ENCODE results near the gene ZNF793. TPM values are rescaled to one million over a fixed set of nuclear protein-coding genes. Genes with fewer than 3 reads are reported as not detected.

ZNF793 gene
- polyA plus RNA-seq (2013, experiment 1 of 2), result 3.0 TPM
- polyA plus RNA-seq (2013, experiment 2 of 2), result 3.0 TPM

- peak within 1 kb of the TSS; percentile 88 for H3K27ac ChIP-seq (ENCODE audit: low read depth, low read length, severe bottlenecking)
- peaks cover 5% of the 10 kb centered on the region for H3K36me3 ChIP-seq (ENCODE audit: control insufficient read depth, insufficient read depth, low read length)
- H3K4me3 ChIP-seq (ENCODE audit: extremely low read depth, insufficient read depth, low read length, poor library complexity, severe bottlenecking), result peak within 1 kb of the TSS; percentile 64
- no peaks in the 10 kb centered on the region for H3K4me1 ChIP-seq (ENCODE audit: control insufficient read depth, insufficient read depth, low read length, poor library complexity, severe bottlenecking)
- H3K9me3 ChIP-seq (ENCODE audit: control insufficient read depth, low read length), result peaks cover 34% of the 10 kb centered on the region
- 15% methylated on average over 35 to 39 of the region's 40 CpGs for WGBS, 2 experiments (ENCODE audit: insufficient coverage in 2 of 2)
Observed at GRCh38 chr19:37506387-37507166, at the start of gene ZNF793. Gene ZNF793 (plus strand): TSS chr19:37506939. CDS start chr19:37523440, 16,501 bp downstream.

- peak overlapping the region; percentile 78 for H3K4me3 ChIP-seq (ENCODE audit: extremely low read depth, insufficient read depth, low read length, poor library complexity, severe bottlenecking)
- H3K27ac ChIP-seq (ENCODE audit: low read depth, low read length, severe bottlenecking), result peak overlapping the region; percentile 76
- no peaks in the 10 kb centered on the region for H3K4me1 ChIP-seq (ENCODE audit: control insufficient read depth, insufficient read depth, low read length, poor library complexity, severe bottlenecking)
- 52 to 59% methylated on average over 16 to 19 of the region's 25 CpGs for WGBS, 2 experiments (ENCODE audit: insufficient coverage in 2 of 2)
- H3K36me3 ChIP-seq (ENCODE audit: control insufficient read depth, insufficient read depth, low read length), result peaks cover 46% of the 10 kb centered on the region
- peaks cover 27% of the 10 kb centered on the region for H3K9me3 ChIP-seq (ENCODE audit: control insufficient read depth, low read length)
Observed at GRCh38 chr19:37466277-37466797, 40.4 kb upstream of the ZNF793 start.

- peak within 1 kb of the TSS; percentile 76 for H3K27ac ChIP-seq (ENCODE audit: low read depth, low read length, severe bottlenecking)
- peak within 1 kb of the TSS; percentile 78 for H3K4me3 ChIP-seq (ENCODE audit: extremely low read depth, insufficient read depth, low read length, poor library complexity, severe bottlenecking)
- H3K9me3 ChIP-seq (ENCODE audit: control insufficient read depth, low read length), result peaks cover 33% of the 10 kb centered on the region
- WGBS, 2 experiments (ENCODE audit: insufficient coverage in 2 of 2), result 2% methylated on average over 48 to 61 of the region's 62 CpGs
- no peaks in the 10 kb centered on the region for H3K4me1 ChIP-seq (ENCODE audit: control insufficient read depth, insufficient read depth, low read length, poor library complexity, severe bottlenecking)
- peaks cover 47% of the 10 kb centered on the region for H3K36me3 ChIP-seq (ENCODE audit: control insufficient read depth, insufficient read depth, low read length)
Observed at GRCh38 chr19:37466798-37467607, 39.7 kb upstream of the ZNF793 start, which contains the start of gene ZNF569. Gene ZNF569 (minus strand): TSS chr19:37467444. CDS start chr19:37444921, 22,523 bp downstream.

GRCh38 chr19:37467608-37468090, 39.1 kb upstream of the ZNF793 start:
- Histone ChIP-seq H3K27ac (ENCODE audit: low read depth, low read length, severe bottlenecking) (peak overlapping the region; percentile 76), H3K36me3 (ENCODE audit: control insufficient read depth, insufficient read depth, low read length) (peaks cover 44% of the 10 kb centered on the region), H3K9me3 (ENCODE audit: control insufficient read depth, low read length) (peaks cover 40% of the 10 kb centered on the region), H3K4me3 (ENCODE audit: extremely low read depth, insufficient read depth, low read length, poor library complexity, severe bottlenecking) (peak overlapping the region; percentile 78), H3K4me1 (ENCODE audit: control insufficient read depth, insufficient read depth, low read length, poor library complexity, severe bottlenecking) (no peaks in the 10 kb centered on the region)
- WGBS, 2 experiments (ENCODE audit: insufficient coverage in 2 of 2), result 79 to 82% methylated on average over 15 of the region's 18 CpGs

GRCh38 chr19:37468961-37469777, 37.6 kb upstream of the ZNF793 start, which contains the start of gene ZNF570:
Gene ZNF570 (plus strand): TSS chr19:37469356. CDS start chr19:37470355, 999 bp downstream.
- H3K9me3 ChIP-seq (ENCODE audit: control insufficient read depth, low read length), result peaks cover 53% of the 10 kb centered on the region
- H3K4me3 ChIP-seq (ENCODE audit: extremely low read depth, insufficient read depth, low read length, poor library complexity, severe bottlenecking), result peak within 1 kb of the TSS; percentile 83
- H3K36me3 ChIP-seq (ENCODE audit: control insufficient read depth, insufficient read depth, low read length), result peaks cover 30% of the 10 kb centered on the region
- H3K27ac ChIP-seq (ENCODE audit: low read depth, low read length, severe bottlenecking), result peak within 1 kb of the TSS; percentile 69
- 6% methylated on average over 58 to 59 of the region's 63 CpGs for WGBS, 2 experiments (ENCODE audit: insufficient coverage in 2 of 2)
- H3K4me1 ChIP-seq (ENCODE audit: control insufficient read depth, insufficient read depth, low read length, poor library complexity, severe bottlenecking), result no peaks in the 10 kb centered on the region

- 94 to 95% methylated on average over 4 of the region's 4 CpGs for WGBS, 2 experiments (ENCODE audit: insufficient coverage in 2 of 2)
- H3K4me3 ChIP-seq (ENCODE audit: extremely low read depth, insufficient read depth, low read length, poor library complexity, severe bottlenecking), result peak overlapping the region; percentile 83
- no peak overlapping the region for H3K27ac ChIP-seq (ENCODE audit: low read depth, low read length, severe bottlenecking)
- H3K36me3 ChIP-seq (ENCODE audit: control insufficient read depth, insufficient read depth, low read length), result peaks cover 25% of the 10 kb centered on the region
- H3K9me3 ChIP-seq (ENCODE audit: control insufficient read depth, low read length), result peaks cover 44% of the 10 kb centered on the region
- H3K4me1 ChIP-seq (ENCODE audit: control insufficient read depth, insufficient read depth, low read length, poor library complexity, severe bottlenecking), result no peaks in the 10 kb centered on the region
Observed at GRCh38 chr19:37470216-37470615, 36.5 kb upstream of the ZNF793 start.

- Histone ChIP-seq H3K4me3 (ENCODE audit: extremely low read depth, insufficient read depth, low read length, poor library complexity, severe bottlenecking) (no peak overlapping the region), H3K36me3 (ENCODE audit: control insufficient read depth, insufficient read depth, low read length) (peaks cover 44% of the 10 kb centered on the region), H3K4me1 (ENCODE audit: control insufficient read depth, insufficient read depth, low read length, poor library complexity, severe bottlenecking) (no peaks in the 10 kb centered on the region), H3K9me3 (ENCODE audit: control insufficient read depth, low read length) (peaks cover 56% of the 10 kb centered on the region), H3K27ac (ENCODE audit: low read depth, low read length, severe bottlenecking) (no peak overlapping the region)
- 81 to 91% methylated on average over 6 to 9 of the region's 9 CpGs for WGBS, 2 experiments (ENCODE audit: insufficient coverage in 2 of 2)
Observed at GRCh38 chr19:37472165-37472564, 34.6 kb upstream of the ZNF793 start.

GRCh38 chr19:37484406-37485168, 22.2 kb upstream of the ZNF793 start:
- Histone ChIP-seq H3K9me3 (ENCODE audit: control insufficient read depth, low read length) (peaks cover 80% of the 10 kb centered on the region), H3K27ac (ENCODE audit: low read depth, low read length, severe bottlenecking) (no peak overlapping the region), H3K4me1 (ENCODE audit: control insufficient read depth, insufficient read depth, low read length, poor library complexity, severe bottlenecking) (no peaks in the 10 kb centered on the region), H3K36me3 (ENCODE audit: control insufficient read depth, insufficient read depth, low read length) (peaks cover 39% of the 10 kb centered on the region), H3K4me3 (ENCODE audit: extremely low read depth, insufficient read depth, low read length, poor library complexity, severe bottlenecking) (no peak overlapping the region)
- WGBS, 2 experiments (ENCODE audit: insufficient coverage in 2 of 2), result 85 to 100% methylated on average over 2 to 4 of the region's 8 CpGs

GRCh38 chr19:37492213-37492612, 14.5 kb upstream of the ZNF793 start:
- no peaks in the 10 kb centered on the region for H3K36me3 ChIP-seq (ENCODE audit: control insufficient read depth, insufficient read depth, low read length)
- no peak overlapping the region for H3K4me3 ChIP-seq (ENCODE audit: extremely low read depth, insufficient read depth, low read length, poor library complexity, severe bottlenecking)
- H3K4me1 ChIP-seq (ENCODE audit: control insufficient read depth, insufficient read depth, low read length, poor library complexity, severe bottlenecking), result no peaks in the 10 kb centered on the region
- H3K27ac ChIP-seq (ENCODE audit: low read depth, low read length, severe bottlenecking), result no peak overlapping the region
- peaks cover 51% of the 10 kb centered on the region for H3K9me3 ChIP-seq (ENCODE audit: control insufficient read depth, low read length)
- WGBS, 2 experiments (ENCODE audit: insufficient coverage in 2 of 2), result 0% methylated on average over 1 of the region's 3 CpGs; no CpG with 5 or more reads in 1 of the 2 experiments
